GM12874 (cell line): ENCODE data around the gene TAGLN2.

Source experiments
- TF ChIP-seq, protein P1 (sequence below): IDR thresholded peaks from 2 replicates; pipeline ENCODE4 v1.5.1; 2011; ENCODE audit warnings: low read depth, mild to moderate bottlenecking, control low read depth, low read length, moderate library complexity; ENCODE audit not compliant: insufficient read depth

Gene TAGLN2

GRCh38 chr1:159913451-159914192 lies 11.7 kb downstream of the TAGLN2 start:
- TF ChIP-seq, protein P1, sequence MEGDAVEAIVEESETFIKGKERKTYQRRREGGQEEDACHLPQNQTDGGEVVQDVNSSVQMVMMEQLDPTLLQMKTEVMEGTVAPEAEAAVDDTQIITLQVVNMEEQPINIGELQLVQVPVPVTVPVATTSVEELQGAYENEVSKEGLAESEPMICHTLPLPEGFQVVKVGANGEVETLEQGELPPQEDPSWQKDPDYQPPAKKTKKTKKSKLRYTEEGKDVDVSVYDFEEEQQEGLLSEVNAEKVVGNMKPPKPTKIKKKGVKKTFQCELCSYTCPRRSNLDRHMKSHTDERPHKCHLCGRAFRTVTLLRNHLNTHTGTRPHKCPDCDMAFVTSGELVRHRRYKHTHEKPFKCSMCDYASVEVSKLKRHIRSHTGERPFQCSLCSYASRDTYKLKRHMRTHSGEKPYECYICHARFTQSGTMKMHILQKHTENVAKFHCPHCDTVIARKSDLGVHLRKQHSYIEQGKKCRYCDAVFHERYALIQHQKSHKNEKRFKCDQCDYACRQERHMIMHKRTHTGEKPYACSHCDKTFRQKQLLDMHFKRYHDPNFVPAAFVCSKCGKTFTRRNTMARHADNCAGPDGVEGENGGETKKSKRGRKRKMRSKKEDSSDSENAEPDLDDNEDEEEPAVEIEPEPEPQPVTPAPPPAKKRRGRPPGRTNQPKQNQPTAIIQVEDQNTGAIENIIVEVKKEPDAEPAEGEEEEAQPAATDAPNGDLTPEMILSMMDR, result no peak

DNA sequence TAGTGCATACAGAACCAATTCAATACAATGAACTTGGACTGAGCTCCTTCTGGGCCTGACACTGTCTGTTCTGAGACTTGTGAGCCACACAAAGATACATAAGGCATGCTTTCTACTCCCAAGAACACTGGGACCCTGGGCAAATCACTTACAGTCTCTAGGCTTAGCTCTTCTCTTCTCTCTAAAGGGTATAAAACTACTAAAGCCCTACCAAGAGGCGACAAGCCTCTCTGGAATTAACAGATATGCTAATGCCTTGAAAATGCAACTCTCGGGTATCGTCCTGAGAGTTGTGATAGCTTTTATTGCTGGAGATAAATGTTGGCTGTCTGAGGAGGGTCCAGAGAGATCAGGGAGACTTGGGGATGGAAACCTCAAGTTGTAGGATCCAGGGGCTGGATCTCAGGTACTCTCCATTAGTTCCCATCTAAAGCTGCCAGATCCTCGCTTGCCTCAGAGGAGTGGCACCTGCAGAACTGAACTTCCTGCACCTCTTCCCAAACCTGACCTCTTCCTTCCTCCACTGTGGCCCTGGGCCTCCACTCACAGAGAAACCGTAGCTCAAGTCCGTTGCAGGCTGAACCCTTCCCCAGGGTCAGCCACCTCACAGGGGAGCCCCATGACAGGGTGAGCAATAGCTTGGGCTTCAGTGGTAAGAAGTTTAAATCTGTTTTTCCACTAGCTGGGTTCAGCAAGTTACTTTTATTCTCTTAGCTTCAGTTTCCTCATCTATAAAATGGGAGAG lies 13.8 kb downstream of the TAGLN2 start:
- TF ChIP-seq, protein P1, result no peak

DNA sequence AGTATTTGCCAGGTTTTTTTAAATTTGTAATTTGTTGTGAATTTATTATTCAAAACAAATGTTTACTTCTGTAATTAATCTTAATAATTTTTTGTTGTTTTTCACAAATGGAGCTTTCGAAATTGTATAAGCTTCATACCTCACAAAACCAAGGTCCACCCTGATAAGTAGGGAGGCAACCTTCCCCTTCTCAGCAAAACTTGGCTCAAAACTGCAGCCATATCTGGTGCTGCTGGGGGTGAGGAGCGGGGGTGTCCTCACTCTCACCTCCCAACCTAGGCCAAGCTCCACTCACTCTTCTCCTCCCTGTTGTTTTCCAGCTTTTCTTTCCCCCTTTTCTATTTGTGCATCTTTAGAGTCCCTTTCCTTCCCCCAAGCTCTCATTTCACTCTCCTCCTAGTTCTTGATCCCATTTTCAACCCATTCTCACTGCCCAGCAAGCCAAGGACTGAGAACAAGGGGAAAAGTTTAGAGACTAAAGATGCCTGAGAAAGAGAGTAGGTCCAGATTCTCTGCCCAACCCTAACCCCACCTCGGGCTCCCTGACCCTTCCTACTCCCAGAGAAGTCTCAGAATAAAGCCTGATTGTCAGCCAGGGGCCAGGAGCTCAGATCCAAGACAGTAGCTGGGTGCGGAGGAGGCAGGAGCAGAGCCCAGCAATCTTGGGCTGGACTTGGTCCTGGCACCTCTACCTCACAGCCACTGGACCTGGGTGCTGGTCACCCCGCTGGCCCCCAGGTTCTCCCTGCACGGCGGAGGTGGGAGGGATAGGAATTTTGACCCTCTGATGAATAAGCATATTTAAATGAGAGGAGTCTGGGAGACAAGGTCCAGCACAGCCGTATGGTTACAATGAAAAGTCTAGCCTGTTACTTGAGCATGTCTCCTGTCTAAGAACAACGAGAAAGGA lies 17.0 kb downstream of the TAGLN2 start:
- TF ChIP-seq, protein P1, result no peak

DNA sequence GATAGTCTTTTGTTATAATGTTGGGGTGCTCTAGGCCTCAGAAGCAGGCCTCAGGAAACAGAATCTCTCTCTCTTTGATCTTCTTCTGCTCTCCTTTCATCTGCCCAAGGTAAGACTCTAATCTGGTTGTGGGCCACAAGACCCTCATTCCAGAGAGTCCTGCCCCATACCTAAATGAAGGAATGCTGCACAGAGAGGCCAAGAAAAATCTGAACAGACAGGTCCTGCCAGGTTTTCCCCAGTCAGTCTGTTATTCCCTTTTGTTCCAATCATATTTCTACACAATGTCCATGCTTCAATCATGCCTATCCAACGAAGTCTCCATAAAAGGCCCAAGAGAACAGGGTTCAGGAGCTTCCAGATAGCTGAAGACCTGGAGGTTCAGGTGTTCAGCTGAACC lies 18.3 kb downstream of the TAGLN2 start:
- TF ChIP-seq, protein P1, result no peak

DNA sequence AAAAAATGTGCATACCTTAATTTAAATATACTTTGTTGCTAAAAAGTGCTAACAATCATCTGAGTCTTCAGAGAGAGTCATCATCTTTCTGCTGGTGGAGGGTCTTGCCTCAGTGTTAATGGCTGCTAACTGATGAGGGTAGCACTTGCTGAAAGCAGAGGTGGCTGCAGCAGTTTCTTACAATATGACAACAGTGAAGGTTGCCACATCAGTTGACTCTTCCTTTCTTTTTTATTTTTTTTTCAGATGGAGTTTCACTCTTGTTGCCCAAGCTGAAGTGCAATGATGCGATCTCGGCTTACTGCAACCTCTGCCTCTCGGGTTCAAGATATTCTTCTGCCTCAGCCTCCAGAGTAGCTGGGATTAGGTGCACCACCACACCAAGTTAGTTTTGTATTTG lies 22.8 kb downstream of the TAGLN2 start:
- TF ChIP-seq, protein P1, result no peak

- TF ChIP-seq, protein P1, result no peak
Measured at GRCh38 chr1:159900755-159901360, 24.4 kb downstream of the TAGLN2 start.
